Right forelimb (tissue), 1 donor: ENCODE measurements around the gene PGBD5.

Experiments used
- DNase-seq: peaks from one replicate; pipeline ENCODE4 v3.0.0-alpha.2; 2018

Gene PGBD5

DNA sequence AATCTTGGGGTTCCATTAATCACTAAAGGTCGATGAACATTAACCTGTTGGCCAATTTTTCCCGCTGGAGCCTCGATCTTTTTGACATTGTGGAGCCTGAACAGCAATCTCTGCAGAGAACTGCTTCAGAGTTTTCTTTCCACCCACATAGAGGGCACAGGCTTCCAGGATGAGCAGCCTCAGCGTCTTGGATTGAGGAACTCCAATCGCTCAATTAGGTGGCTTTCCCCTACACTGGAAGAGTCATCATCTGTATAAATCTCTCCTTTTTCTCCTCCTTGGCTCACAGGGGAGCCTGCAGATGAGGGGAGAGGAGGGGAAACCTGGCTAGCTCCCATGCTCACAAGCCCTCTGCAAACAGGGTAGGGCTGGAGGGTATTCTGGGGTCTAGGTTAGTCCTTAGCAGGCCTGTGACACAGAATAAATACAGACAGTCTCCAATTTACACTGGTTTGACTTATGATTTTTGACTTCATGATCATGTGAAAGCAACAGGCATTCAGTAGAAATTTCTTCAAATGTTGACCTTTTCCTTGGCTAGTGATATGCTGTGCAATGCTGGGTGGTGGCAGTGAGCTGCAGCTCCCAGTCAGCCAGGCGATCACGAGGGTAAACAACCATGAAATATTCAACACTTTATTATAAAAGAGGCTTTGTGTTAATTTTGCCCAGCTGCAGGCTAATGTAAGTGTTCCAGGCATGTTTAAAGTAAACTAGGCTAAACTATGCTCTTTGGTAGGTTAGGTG is 80.8 kb downstream of the PGBD5 start:
- DNase-seq, result no peak

GRCh38 chr1:230342699-230343098 is 83.4 kb downstream of the PGBD5 start:
- no peak for DNase-seq

DNA sequence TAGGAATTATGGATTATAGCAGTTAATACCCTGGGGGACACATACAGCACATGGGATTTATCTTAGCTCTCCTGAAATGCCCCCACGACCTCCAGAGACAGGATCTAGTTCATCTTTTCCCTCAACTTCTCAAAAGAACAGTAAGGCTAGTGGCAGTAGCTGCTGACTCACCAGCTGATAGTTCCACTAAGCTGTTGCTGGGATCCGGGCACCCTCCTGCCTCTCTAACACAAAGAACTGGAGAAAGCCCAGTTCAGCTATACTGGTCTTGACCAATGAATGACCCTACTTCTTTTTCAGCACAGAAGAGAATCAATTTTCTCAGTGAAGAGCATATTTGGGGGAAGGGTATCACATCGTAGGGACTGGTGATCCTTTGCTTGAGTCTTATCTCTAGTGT is 84.1 kb downstream of the PGBD5 start:
- DNase-seq, result no peak

DNA sequence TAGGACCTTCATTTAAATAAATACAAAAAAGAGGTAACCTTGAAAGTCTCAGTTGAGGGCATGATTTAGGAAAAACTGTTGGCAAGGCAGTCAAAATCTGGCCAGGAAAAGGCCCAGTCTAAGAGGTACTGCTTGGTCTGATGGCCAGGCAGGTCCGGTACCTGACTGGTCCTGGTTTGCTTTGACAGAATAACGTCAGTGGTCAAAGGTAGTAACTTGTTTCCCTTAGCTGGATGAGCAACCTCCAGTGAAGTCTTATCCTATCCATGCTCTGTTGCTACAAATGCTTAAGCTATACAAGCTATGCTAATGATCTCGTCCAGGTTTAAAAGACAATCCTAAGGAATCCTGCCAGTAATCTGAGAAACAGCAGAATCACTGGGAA is 85.0 kb downstream of the PGBD5 start:
- no peak for DNase-seq

GRCh38 chr1:230340526-230341161 is 85.5 kb downstream of the PGBD5 start:
- DNase-seq, result no peak

DNA sequence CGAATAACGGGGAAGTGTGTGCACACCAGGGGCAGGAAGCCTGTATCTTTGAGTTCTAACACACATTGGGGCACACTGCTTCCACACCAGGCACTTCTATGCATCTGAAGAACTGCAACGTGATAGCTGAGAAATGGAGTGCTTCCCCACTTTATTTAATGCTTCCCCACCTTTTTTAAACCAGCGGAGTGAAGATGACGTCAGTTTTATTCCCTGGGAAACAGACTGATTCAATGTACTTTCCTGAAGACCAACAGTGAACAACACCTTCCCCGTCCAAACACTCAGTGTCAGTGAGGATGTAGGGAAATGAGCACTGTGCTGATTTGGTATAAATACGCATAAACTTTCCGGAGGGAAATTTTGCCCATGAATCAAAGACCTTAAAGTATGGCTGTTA is 87.1 kb downstream of the PGBD5 start:
- no peak for DNase-seq

DNA sequence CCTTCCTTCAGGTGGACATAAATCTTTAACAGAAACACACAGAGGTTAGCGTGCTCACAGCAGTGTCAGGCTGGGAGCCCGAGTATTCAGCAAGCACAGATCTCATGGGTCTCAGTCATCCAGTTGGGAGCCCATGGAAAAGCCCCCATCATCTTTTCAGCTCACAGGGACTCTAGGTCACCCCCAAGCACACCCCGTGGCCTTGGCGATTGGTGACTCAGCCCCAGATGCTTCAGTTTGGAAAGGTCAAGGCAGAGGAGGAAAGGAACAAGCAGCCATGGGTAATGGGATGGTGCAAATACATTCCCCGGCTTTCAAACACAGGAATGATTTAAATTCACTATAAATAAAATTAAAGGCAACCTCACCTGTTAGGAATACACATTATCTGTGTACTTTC is 88.9 kb downstream of the PGBD5 start:
- DNase-seq, result no peak

- DNase-seq, result no peak
Observed at GRCh38 chr1:230335861-230336522, 90.1 kb downstream of the PGBD5 start.

DNA sequence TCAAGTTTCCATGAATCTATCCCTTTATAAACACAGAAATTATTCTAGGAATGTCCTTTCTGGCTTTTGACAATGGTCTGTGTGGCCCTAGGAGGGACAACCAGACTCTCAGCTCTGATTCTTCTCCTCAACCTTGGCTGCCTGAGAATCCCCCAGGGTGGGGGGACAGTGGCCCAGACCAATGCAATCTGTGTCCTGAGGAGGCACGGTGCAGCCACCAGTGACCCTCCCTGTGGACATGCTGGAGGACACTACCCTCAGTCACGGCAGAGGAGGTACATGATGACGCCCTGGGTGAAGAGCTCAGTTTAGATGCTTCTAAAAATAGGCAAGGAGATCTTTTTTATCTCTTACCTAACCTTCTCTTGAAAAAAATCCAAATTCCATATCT is 91.7 kb downstream of the PGBD5 start:
- DNase-seq, result no peak

GRCh38 chr1:230333590-230334446 is 92.3 kb downstream of the PGBD5 start:
- DNase-seq, result no peak

DNA sequence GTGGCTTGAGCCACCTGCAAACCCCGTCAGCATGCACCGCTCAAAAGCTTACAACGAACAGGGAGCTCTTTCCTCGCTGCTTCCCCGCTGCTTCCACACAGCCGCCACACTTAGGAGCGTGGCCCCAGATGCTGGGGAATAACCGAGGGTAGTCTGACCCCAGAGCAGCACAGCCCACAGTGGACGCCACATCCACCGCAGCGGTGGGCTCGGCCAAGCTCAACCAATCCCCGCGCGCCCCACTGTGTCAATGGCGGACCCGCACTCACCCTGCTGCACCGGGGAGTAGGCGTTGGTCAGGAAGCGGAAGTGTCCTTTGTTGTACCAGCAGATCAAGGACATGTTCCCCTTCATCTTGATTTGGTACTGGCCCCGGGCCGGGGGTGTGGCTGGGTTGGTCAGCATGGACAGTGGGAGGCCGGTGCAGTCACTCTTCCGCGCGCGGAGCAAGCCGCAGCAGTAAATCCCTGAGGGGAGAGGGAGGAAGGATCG is 93.5 kb downstream of the PGBD5 start:
- no peak for DNase-seq

DNA sequence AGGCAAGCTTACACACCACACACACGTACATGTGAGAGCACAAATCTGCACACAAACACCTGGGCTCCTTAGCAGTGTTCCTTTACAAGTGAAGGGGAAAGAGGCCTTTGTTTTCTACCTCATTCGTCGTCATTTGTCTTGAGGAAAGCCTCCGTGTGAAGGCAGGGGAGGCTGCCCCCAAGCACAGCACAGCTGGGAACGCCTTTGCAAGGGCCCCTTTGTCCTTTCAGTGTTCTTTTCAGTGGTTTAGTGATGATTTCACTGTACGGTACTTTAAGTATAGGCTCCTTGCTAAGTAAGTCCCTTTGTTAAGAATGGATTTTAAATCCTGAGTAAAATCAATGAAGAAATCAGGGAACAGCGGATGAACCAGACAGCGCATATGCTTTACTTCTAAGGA is 94.1 kb downstream of the PGBD5 start:
- DNase-seq, result no peak

DNA sequence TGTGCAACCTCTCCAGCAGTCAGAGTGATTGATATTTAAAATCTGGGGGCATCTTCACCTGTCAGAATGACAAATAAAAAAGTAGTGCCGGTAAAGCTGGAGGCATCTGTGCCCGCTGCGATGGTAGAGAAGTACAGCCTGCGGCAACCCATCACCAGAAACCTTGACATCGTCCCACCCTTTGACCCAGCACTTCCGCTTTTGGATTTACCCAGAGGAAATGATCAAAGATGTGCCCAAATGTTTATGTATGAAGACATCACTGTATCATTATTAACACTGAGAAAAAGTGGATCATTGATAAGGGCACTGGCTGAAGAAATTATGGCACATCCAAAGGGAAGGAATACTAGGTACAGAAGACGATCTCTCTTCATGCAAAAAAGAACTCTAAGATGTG is 96.0 kb downstream of the PGBD5 start:
- DNase-seq, result no peak

DNA sequence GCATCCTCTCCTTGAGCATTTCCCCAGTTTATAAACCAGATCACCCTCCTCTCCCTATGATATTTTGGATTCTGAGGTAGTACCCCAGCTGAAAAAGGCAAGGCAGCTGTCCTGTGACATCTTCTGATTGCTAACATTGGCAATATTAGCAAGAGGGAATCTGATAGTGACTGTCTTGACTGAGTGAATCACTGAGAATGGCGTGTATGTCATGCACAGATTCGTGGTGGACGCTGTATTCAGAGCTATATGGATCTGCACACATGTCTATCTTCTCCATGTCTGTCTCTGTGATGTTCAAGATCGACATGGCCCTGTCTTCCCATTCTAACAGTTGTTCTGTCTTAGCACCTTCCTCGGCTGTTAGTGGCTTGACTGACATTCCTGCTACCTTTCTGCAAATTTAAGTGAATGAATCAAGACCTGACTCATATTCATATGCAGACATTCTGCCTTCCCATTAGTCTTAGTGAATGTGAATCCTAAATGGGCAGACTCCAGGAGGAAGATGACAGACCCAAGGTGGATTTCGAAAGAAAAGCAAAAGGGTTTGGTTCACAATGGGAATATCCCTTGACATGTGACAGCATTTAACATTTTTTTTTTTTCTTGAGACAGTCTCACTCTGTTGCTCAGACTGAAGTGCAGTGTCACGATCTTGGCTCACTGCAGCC is 97.7 kb downstream of the PGBD5 start:
- DNase-seq, result no peak

GRCh38 chr1:230327892-230328284 is 98.2 kb downstream of the PGBD5 start:
- DNase-seq, result no peak

- no peak for DNase-seq
Observed at GRCh38 chr1:230326971-230327891, 98.9 kb downstream of the PGBD5 start.

GRCh38 chr1:230323686-230324085 is 102.4 kb downstream of the PGBD5 start:
- no peak for DNase-seq

- DNase-seq, result no peak
Observed at GRCh38 chr1:230322967-230323547, 103.1 kb downstream of the PGBD5 start.

GRCh38 chr1:230322421-230322756 is 103.7 kb downstream of the PGBD5 start:
- no peak for DNase-seq

DNA sequence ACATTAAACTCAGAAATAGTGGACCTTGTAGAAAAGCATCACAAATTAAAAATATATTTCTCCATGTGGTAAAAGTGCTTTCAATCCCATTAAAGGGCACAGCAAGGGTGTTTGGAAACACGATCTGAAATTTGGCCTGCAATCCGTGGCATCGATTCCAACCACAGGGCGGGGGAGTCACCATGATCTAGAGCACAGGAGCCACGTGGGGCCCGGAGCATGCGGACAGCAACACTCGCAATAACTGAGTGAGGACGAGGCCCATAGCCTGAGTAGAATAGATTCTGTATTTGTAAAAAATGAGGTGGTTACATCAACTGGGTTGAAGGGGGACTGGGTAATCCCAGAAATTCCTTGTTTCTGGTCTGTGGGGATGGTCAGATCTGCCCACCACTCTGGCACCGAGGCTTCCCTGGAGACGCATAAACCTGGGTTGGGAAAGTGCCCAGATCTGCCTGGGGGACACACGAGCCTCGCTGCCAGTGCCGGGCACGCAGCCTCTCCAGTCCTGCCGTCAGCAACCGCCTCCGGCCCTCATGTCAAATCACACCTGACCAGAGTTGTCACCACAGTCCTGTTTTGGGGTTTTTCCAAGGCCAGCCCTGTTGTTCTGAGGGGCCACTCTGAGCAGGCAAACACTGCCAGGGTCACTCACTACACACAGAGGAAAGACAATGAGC is 104.3 kb downstream of the PGBD5 start:
- no peak for DNase-seq

- DNase-seq, result no peak
Observed at GRCh38 chr1:230321341-230321740, 104.8 kb downstream of the PGBD5 start.
